H1 (cell line): ENCODE measurements around the gene TMEM116.

ENCODE experiments used
- EGR1 ChIP-seq: IDR thresholded peaks from 2 replicates; pipeline ENCODE4 v1.6.1; 2011; ENCODE audit warnings: low read depth, low read length, borderline replicate concordance
- EZH2 ChIP-seq: fragments of 200-600 bp; sonication (generic); IDR thresholded peaks from 2 replicates; pipeline ENCODE4 v1.7.1; 2012; ENCODE audit warnings: low read depth, mild to moderate bottlenecking, moderate library complexity, low read length, inconsistent platforms; ENCODE audit not compliant: severe bottlenecking
- GABPA ChIP-seq: IDR thresholded peaks from 2 replicates; pipeline ENCODE4 v1.6.1; 2011; ENCODE audit warnings: mild to moderate bottlenecking, low read length, moderate library complexity, borderline replicate concordance; ENCODE audit not compliant: insufficient read depth
- RNF2 ChIP-seq: fragments of 200-900, 300-1000 bp; sonication (generic); IDR thresholded peaks from 2 replicates; pipeline ENCODE4 v1.7.1; 2016; ENCODE audit warnings: borderline replicate concordance, low read depth, mild to moderate bottlenecking, antibody characterized with exemption, low read length; ENCODE audit not compliant: poor library complexity, severe bottlenecking; ENCODE audit errors: missing control alignments
- SP1 ChIP-seq: IDR thresholded peaks from 2 replicates; pipeline ENCODE4 v1.6.1; 2011; ENCODE audit warnings: low read depth, low read length
- TCF12 ChIP-seq: IDR thresholded peaks from 2 replicates; pipeline ENCODE4 v1.6.1; 2011; ENCODE audit warnings: low read depth, mild to moderate bottlenecking, low read length
- ZNF274 ChIP-seq: IDR thresholded peaks from 2 replicates; pipeline ENCODE4 v1.7.0; 2012; ENCODE audit warnings: low read length, borderline replicate concordance; ENCODE audit errors: extremely low read depth
- TF ChIP-seq, protein P1 (sequence below), 3 experiments: IDR thresholded peaks; 1 replicate in 2 of 3; 2 replicates in 1 of 3; pipeline versions ENCODE4 v1.5.1 to v1.6.1; 2011; ENCODE audit warnings: low read length in 3 of 3, mild to moderate bottlenecking in 3 of 3, inconsistent platforms in 2 of 3, low read depth in 1 of 3, moderate library complexity in 1 of 3; ENCODE audit not compliant: insufficient read depth in 1 of 3; ENCODE audit errors: control extremely low read depth in 1 of 3

DNA sequence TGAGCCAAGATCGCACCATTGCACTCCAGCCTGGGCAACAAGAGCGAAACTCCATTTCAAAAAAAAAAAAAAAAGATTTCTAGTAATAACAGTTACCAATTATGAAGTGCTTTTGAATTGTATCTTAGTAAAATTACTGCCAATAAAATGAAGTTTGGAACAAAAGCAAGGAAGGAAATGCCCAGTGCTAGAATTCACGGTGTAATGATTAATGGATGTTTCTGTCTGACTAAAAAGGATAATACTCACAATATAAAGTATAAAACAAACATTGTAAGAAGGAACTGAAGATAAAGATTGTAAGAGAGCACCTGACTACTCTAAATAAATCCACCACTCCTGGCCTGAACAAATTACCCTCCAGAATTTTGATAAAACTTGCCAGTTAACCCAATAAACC is 4.0 kb downstream of the TMEM116 start:
- TF ChIP-seq EGR1 = no peak
- TF ChIP-seq ZNF274 = no peak
- TF ChIP-seq, protein P1, sequence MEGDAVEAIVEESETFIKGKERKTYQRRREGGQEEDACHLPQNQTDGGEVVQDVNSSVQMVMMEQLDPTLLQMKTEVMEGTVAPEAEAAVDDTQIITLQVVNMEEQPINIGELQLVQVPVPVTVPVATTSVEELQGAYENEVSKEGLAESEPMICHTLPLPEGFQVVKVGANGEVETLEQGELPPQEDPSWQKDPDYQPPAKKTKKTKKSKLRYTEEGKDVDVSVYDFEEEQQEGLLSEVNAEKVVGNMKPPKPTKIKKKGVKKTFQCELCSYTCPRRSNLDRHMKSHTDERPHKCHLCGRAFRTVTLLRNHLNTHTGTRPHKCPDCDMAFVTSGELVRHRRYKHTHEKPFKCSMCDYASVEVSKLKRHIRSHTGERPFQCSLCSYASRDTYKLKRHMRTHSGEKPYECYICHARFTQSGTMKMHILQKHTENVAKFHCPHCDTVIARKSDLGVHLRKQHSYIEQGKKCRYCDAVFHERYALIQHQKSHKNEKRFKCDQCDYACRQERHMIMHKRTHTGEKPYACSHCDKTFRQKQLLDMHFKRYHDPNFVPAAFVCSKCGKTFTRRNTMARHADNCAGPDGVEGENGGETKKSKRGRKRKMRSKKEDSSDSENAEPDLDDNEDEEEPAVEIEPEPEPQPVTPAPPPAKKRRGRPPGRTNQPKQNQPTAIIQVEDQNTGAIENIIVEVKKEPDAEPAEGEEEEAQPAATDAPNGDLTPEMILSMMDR (IDR thresholded peaks at IDR 0.05; ENCODE audit: control extremely low read depth in 1 of 3, insufficient read depth in 1 of 3, low read depth in 1 of 3, low read length in 3 of 3) = no peak
- TF ChIP-seq GABPA = no peak
- TF ChIP-seq TCF12 = no peak
- no peak for TF ChIP-seq EZH2
- TF ChIP-seq SP1 = no peak
- TF ChIP-seq RNF2 = no peak
